Stimulated activated CD4-positive, alpha-beta T cell treated with anti-CD3 and anti-CD28 coated beads, Interleukin-1b, Interleukin-23, amount 100 ng/mL, for 24 hours (primary cell): ENCODE measurements around the gene ANKS1B.
"Not testable (repeated sequence)": the region's sequence is repeated elsewhere in the genome, so short reads cannot be mapped to it uniquely, and the experiment has no call there.

Experiments used
- DNase-seq, 4 experiments: peaks; one replicate each; pipeline ENCODE4 v3.0.0-alpha.2; 2020; ENCODE audit warnings: low read depth in 4 of 4, low spot score in 1 of 4

ANKS1B gene

GRCh38 chr12:99879439-99879838 is 105.3 kb downstream of the ANKS1B start:
- DNase-seq = no peak

DNA sequence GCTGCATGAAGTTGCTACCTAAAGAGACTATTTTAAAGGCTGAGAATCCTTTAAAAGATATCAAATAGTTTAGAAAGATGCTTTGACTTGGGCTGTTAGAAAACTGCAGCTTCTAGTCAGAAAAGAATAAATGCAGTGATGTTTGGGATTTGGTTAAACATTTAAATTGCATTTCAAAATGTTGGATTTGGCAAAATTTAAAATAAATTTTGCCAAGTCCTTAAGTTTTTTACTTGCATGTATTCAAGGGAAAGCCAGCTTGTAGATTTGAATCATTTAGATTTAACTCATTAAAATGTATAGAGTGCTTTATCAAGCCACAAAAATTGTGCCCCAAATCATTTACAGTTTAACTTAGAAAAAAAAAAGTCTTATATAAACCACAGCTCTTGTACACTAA is 109.7 kb downstream of the ANKS1B start:
- DNase-seq = no peak

- DNase-seq = no peak
These were observed 114.7 kb downstream of the ANKS1B start for GRCh38 chr12:99870085-99870484.

- DNase-seq = no peak
These were observed 123.0 kb downstream of the ANKS1B start for GRCh38 chr12:99861731-99862130.

DNA sequence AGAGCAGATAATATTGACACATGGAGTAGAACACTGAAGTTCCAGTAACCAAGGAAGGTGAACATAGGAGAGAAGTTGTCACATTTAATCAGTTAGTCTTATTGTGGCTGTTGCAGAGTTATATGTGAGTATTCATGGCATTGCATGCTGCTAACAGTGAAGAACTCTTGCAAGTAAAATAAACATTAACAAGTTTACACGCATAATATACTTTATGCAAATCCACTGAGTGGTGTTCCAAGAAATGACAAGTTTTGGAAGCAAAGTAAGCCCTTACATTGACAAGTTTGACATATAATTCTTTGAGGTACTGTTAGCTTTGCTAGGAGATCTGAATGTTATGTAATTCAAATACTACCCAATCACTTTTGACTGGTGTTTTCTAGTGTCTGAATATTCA is 125.6 kb downstream of the ANKS1B start:
- DNase-seq = no peak

DNA sequence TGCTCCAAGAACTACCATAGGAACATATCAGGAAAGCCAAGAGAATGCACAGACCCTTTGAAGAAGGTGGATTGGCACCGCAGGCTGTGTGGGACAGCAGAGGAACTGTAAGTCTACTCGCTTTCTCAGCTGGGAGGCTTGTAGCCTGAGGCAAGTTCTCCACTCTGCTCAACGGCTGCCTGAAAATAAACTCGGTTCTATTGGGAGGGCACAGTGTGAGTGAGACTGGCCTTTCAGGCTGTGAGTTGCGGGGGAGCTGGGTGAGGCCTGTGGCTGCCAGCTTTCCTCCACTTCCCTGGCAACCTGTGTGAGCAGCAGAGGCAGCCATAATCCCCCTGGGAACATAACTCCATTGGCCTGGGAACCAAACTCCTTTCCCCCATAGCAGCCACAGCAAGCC is 132.1 kb downstream of the ANKS1B start:
- no peak for DNase-seq

DNA sequence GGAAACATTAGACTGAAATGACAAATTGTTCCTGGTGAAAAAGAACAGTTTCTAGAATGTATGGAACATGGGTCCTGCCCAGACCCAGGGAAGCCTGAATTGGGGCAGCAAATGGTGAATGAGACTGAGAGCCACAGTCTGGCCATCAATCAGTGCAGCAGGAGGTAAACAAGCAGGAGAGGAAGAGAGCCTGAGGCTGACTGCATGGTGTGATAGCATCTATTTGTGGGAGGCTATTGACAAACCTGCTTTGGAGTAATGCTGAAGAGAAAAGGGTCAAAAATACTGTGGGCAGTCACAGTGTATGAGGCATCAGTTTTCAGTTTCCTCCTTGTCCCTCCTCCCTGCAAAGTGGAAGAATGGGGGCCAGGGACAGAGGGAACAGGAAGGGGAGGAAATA is 136.8 kb downstream of the ANKS1B start:
- no peak for DNase-seq

DNA sequence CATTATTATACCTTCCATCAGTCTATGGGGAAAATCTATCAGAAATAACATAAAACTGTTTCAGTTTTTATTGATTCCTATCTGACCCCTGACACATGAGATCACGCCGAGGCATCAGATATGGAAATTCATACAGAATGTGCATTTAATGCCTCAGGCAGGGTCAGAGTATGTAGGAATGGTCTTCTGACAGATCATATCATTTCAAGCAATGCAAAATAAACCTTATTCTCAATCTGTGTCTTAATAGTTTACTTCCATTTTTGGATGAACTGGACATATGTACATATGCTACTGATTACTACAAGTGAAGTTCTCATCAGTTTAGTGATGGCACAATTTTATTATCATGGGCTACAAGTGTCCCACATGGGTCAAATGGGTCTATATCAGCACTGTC is 150.0 kb downstream of the ANKS1B start:
- no peak for DNase-seq

DNA sequence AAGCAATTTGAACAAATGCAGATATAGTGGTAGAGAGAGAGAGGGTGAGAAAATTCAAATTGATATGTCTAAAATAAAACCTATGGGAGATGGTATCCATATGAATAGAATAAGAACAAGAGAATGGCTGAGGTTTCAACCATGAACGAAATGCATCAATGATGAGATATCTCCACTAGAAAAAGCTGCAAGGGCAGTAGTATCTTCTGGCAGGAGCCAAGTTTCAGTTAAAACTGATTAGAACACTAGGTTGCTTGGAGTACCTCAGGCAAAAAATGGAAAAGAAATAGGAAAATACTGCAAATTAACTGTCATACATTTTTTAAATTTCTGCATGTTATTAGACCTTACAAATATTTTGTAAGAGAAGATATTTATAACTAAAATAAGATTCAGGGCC is 151.3 kb downstream of the ANKS1B start:
- DNase-seq = no peak

DNA sequence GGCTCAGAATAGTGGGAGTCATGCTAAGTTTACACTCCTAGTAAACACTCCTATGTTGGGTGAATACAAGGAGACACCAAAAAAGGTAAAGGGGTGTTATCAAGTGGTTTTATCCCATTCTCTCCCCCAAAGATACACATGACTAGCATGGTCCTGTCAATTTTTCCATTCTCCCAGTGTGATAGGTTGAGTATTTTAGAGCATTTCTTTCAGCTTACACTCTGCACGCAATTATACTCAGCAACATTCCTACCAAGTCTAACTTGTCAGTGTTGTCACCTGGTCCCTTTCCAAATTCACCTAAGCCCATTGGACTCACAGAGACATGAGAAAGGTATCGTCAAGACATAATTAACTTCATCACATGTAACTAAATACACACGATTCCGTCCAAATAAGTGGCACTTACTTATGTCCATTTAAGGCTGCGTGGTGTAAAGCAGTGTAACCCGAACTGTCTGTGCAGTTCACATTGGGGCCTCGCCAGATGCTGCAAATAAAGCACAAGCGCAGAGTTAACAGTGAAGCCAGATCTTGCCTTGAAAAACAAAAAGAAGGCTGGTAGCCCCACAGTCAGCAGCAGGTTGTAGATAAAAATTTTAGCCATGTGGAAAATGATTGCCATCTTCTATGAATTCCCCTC is 159.7 kb downstream of the ANKS1B start:
- DNase-seq = no peak

GRCh38 chr12:99822273-99822672 is 162.5 kb downstream of the ANKS1B start:
- DNase-seq = no peak

DNA sequence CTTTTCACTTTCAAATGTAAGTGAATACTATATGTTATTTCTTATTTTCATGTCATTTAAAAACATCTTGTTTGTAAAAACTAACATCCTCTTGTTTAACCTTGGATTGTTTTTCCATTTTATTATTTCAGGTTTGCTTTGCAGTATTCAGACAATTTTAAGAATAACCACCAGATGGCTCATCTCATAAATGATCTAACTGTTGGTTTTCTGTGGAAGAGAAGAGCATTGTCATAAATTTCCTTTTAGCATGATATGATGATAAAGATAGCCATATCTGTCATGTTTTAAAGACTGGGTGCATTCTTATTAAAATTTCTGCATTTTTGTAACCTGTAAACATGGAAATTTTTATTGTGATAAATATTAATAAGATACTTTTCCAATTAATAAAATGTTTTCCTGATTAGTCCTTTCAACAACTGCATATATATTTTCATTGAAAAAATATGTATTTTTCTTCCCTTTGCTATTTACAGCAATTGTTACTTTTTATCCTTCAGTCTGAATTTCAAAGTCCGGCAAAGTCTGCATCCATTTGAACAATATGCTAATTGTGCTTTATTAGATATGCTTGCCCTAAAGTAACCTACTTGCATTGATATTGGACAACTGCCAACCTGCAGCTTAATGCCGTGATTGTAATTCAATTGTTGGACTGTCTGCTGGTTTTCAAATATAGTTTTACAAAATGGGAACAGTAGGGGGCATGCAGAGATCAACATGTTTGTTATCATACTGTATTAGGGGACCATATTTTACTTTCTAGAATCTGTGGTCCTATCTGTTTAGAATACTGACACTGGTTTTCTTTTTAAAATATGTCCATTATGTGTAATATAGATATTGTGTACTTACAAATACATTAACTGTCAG is 173.8 kb downstream of the ANKS1B start:
- DNase-seq = no peak

DNA sequence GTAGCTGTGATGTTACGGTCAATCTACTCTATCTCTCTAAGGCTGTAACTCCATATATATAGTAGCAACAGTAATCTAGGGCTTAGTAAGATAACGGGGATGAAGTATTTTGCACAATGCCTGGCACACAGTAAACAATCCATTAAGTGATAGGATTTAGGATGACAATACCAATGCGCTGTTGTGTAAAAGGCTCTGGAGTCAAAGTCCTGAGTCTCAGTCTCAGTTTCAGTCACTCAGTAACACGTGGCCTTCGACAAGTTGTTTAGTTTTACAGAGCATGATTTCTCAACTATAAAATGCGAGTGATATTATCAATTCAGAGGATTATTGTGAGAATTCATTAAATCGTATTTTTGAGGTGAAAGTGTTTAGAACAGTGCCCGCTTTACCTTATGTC is 174.8 kb downstream of the ANKS1B start:
- no peak for DNase-seq

- no peak for DNase-seq
These were observed 178.4 kb downstream of the ANKS1B start for GRCh38 chr12:99806304-99806703.

DNA sequence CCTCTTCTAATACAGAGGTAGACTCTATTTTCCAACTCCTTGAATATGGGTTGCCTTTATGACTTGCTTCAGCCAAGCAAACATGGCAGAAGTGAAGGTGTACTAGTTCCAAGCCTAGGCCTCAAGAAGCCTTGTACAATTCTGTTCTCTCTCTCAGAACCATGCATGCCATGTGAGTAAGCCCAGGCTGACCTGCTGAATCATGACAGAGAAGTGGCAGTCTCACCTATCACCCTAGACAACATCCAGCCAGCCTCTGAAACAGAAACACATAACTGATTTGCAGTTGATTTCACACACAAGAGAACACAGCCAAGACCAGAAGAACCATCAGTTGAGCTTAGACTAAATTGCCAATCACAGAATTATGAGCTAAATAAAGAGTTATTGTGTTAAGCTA is 180.0 kb downstream of the ANKS1B start:
- DNase-seq = no peak

- DNase-seq = no peak
These were observed 184.1 kb downstream of the ANKS1B start for GRCh38 chr12:99800605-99801004.

- not testable (repeated sequence) for DNase-seq
These were observed 186.8 kb downstream of the ANKS1B start for GRCh38 chr12:99797931-99798330.

DNA sequence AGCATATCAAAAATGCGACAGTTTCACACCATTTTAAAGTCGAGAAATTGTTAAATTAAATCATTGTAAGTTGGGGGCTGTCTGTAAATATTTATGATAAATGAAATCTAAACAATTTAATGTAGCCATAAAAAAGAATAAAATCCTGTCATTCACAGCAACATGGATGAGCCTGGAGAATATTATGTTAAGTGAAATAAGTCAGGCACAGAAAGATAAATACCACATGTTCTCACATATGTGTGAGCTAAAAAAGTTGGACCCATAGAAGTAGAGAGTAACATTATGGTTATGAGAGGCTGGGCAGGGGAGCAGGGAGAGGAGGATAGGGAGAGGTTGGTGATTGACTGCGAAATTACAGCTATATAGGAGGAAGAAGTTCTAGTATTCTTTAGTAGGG is 201.3 kb downstream of the ANKS1B start:
- no peak for DNase-seq

DNA sequence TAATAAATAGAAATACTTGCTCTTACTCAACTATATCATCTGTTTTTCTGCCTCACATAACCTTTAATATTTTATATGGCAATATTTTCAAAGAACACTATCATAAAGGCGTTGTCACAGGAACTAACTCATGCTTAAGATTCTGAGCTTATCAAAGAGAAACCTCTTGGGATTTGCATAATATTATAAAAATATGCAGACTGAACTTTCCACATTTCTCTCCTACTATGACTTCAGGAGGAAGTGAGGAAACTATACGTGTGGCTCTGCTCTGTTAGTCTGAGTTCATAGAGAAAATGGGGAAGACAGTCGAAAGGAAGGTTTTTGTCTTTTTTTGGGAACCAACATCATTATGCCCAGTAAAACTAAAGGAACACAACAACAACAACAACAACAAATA is 212.5 kb downstream of the ANKS1B start:
- no peak for DNase-seq

DNA sequence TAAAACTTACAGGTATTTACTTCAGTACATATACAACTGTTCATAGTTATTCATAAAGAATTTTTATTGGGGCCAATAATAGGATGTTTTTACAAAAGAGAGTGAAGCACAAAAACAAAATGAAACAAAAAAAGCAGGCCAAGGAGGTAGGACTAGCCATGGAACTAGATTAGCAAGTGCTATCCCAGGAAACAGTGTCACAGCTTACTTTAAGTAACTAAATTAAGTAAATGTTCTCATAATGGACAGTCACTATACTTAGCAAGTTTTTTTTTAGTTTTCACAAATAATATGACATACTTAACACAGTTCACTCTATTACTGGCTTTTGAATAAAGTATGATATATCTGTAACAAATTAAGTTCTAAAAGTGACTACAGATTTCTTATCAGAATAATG is 213.1 kb downstream of the ANKS1B start:
- DNase-seq = no peak

- DNase-seq = no peak
These were observed 215.2 kb downstream of the ANKS1B start for GRCh38 chr12:99769396-99769980.

DNA sequence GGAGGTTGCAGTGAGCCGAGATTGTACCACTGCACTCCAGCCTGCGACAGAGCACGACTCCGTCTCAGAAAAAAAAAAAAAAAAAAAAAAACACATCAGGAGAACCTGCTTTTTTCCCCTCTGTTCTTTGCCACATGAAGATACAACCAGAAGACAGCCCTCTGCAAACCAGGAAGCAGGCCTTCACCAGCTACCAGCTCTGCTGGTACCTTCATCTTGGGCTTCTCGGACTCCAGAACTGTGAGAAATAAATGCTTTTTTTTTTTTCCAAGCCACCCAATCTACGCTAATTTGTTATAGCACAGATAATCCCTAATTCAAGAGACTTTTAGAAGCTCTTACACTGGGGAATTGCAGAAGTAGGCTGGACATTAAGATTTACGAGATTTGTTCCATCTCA is 216.0 kb downstream of the ANKS1B start:
- DNase-seq = no peak
